ENCODE results near the gene TNFAIP8L2.
"Not testable (repeated sequence)": the region's sequence is repeated elsewhere in the genome, so short reads cannot be mapped to it uniquely, and the experiment has no call there.

Gene TNFAIP8L2

DNA sequence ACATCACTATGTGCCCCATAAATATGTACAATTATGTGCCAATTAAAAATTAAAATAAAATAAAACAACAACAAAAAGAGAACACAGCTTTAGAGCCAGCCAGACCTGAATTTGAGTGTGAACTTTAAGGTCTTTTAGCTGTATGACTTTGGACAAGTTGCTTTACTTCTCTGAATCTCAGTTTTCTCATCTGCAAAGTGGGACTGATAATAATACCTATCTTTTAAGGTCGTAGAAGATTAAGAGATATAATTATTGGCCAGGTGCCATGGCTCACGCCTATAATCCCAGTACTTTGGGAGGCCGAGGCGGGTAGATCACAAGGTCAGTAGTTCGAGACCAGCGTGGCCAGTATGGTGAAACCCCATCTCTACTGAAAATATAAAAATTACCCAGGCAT, 36.9 kb downstream of the TNFAIP8L2 start:
- no peak for DNase-seq

DNA sequence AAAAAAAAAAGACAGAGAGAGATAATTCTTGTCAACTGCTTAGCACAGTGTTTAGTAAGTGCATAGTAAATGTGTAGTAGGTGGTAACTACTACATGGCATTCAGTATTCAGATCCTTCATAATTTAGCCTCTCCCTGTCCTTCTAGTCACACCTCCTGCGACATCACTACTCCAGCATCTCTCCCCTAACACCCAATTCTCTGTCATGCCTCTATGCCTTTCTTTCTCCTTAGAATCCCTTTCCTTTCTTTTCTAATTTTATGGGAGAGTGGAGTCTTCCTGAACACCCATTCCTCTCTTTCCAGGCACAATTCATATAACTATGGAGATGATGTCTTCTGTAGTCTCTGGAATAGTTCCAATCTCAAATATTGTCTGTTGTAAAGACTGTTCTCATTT, 37.4 kb downstream of the TNFAIP8L2 start:
- no peak for DNase-seq

GRCh38 chr1:151194894-151195594, 38.6 kb downstream of the TNFAIP8L2 start:
- DNase-seq, result not testable (repeated sequence)

DNA sequence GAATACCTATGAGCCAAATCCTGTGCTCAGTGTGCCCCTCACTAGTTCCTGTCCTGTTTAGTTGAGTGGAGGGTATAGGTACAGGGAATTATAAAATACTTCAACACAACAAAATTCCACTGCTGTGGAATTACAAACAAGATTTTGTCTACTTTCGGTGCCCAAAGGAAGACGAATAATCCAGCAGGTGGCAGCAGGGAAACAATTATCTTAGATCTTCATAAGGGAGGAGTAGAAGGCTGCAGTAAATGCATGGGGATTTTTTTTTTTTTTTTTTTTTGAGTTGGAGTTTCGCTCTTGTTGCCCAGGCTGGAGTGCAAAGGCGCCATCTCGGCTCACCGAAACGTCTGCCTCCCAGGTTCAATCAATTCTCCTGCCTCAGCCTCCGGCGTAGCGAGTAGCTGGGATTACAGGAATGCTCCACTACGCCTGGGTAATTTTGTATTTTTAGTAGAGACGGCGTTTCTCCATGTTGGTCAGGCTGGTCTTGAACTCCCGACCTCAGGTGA, 39.9 kb downstream of the TNFAIP8L2 start:
- peak; percentile 37 for DNase-seq

DNA sequence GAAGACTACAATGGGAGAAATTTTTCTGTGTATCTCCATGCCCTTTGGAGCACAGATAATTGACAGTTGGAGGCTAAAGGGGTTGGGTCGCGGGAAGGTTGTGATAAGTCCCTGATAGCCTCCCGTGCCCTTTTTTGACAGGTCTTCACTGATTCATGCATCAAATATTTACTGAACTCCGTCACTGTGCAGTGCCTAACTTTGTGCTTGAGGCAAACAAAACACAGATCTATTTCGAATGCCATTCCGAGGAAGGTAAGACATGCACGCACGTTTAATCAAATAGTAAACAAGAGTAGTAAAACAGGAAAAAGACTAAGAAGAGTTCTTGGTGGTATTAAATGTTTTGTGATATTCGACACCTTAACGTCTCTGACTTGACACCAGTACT, 41.4 kb downstream of the TNFAIP8L2 start:
- DNase-seq, result no peak

DNA sequence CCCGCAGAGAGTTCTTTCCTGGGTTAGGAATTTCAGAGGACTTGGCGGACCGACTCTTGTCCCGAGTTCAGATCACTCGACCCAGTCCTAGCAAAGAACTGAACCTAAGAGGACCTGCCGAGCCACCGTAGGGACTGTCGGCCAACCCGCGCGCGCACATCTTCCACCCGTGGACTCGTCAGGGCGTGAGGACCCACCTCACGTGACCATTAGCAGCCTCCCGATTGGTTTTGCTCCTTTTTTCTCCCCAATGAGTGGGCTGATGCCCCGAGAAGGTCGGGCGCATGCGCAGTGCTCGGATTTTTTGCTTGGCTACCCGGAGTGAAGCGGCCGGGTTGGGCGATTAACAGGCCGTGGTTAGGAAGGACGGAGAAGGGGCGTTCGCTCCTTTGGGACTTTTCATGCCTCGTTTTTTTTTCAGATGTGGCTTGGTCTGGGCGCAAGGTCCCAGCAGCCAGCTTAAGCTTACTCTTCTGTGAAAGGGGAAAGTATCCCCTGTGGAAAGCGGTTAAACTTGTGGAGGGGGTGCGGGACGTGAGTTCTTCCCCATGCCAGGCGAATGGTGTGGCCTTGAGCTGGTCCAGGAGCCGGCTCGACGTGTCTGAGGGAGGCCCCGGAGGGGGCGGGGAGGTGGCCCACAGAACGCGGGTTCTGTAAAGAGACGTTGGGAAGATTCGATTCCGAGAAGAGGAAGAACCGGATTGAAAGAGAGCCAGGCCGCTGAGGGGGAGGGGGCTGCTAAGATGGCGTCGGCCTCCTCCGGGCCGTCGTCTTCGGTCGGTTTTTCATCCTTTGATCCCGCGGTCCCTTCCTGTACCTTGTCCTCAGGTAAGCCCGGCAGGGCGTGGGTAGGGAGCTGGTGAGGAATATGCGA, 42.0 kb downstream of the TNFAIP8L2 start, which contains the start of gene PIP5K1A:
Gene PIP5K1A, plus strand, starts transcription at position 299 of the 874 bp plus-strand sequence. Its CDS starts 445 bp downstream, at position 744.
- peak; percentile 100 for DNase-seq

DNA sequence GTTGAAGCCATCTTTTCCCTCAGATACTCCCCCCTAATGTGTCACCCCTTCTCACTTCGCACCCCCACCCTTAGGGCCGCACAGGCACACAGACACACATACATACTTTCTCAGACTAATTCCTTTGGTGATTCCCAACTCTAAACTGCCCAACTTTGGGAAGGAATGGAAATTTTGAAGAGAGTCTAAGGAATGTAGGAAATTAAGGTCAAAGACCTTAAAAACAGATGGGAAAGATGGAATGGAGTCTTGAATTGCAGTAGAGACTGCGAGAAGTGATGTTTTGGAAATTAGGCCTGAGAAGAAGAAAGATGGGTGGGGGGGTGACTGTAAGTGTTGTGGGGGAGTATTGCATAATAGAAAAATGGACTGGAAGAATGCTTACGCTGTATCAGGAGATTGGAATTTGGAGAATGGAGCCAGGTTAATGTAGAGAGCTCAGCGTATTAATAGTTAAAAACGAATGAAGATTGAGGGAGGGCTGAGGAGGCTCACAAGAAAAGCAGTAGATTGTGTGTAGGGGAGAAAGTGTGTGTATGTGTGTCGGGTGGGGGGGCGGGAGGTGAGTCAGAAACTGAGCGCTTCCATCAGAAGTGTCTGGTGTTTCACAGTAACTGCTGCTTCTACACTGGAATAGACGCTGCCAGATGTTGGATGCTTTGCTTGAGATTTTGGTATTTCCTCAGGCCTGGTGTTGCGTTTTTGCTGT, 43.6 kb downstream of the TNFAIP8L2 start:
- no peak for DNase-seq

DNA sequence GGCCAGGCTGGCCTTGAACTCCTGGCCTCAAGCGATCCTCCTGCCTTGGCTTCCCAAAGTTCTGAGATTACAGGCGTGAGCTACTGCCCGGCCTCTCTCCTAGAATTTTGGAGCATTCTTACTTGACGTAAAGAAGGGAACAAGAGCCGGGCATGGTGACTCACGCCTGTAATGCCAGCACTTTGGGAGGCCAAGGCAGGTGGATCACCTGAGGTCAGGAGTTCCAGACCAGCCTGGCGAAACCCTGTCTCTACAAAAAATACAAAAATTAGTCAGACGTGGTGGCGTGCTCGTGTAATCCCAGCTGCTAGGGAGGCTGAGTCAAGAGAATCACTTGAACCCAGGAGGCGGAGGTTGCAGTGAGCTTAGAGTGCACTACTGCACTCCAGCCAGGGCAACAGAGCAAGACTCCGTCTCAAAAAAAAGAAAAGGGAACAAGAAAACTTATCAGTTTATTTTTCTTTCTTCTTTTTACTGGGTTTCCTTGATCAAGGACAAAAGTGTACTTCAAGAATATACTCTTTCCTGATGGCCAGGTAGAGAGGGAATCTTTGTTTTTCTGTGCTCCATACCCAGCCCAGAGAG, 49.0 kb downstream of the TNFAIP8L2 start:
- not testable (repeated sequence) for DNase-seq

Data from activated gamma-delta T cell treated with Interleukin-2 at 50 U/mL for 16 hours (primary cell).